PFSK-1 (cell line): Measurements from ENCODE around the gene TM9SF3.

ENCODE experiments used
- FOXP2 ChIP-seq: optimal IDR thresholded peaks from 2 replicates; pipeline ENCODE3; 2011; ENCODE audit warnings: borderline replicate concordance, control low read depth, inconsistent platforms; ENCODE audit not compliant: insufficient read depth; ENCODE audit errors: extremely low read length, extremely low read depth
- POLR2AphosphoS5 ChIP-seq: IDR thresholded peaks from 2 replicates; pipeline ENCODE4 v1.6.1; 2012; ENCODE audit warnings: low read depth, mild to moderate bottlenecking, control low read depth, low read length, moderate library complexity
- REST ChIP-seq, 2 experiments: IDR thresholded peaks; 2 replicates each; pipeline versions ENCODE4 v1.6.1 to v1.8.0; 2011 to 2012; ENCODE audit warnings: low read depth in 2 of 2, low read length in 2 of 2, control low read depth in 1 of 2, inconsistent platforms in 1 of 2, mild to moderate bottlenecking in 1 of 2, moderate library complexity in 1 of 2; ENCODE audit not compliant: insufficient read depth in 1 of 2
- SIN3A ChIP-seq: IDR thresholded peaks from 2 replicates; pipeline ENCODE4 v1.6.1; 2012; ENCODE audit warnings: mild to moderate bottlenecking, low read length, moderate library complexity, borderline replicate concordance; ENCODE audit not compliant: insufficient read depth
- TAF1 ChIP-seq: IDR thresholded peaks from 2 replicates; pipeline ENCODE4 v1.6.1; 2012; ENCODE audit warnings: low read length, control low read depth, borderline replicate concordance; ENCODE audit not compliant: insufficient read depth

The TM9SF3 gene

DNA sequence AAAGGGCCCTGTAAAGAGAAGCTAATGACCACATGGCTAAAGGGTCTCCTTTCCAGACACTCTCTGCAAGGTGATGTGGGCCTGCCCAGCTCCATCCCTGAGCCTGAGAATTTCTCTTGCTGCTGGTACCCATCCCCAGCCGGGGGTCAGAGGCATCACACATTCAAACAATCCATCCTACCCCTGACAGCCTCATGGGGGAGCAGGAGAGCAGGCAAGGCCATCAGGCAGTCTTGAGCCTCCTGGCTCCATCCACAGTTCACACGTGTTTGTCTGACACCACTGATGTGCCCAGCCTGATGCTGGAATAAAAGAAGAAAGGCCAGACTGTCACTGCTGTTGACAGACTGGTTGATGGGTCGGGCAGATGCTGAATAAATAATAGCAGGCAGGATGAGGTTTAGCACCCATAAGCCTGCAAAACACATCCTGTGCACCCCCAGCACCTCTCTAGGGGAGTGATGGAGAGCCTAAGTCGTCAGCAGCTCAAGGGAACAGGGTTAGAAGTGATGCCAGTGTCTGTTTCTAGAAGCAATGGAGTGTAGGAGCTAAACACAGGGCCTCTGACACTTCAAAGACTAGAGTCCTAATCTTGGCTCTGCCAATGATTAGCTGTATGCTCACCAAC lies 116.6 kb downstream of the TM9SF3 start:
- TF ChIP-seq SIN3A (no peak), REST (IDR thresholded peaks at IDR 0.05; ENCODE audit: insufficient read depth in 1 of 2, low read depth in 2 of 2, low read length in 2 of 2) (no peak), TAF1 (no peak), FOXP2 (no peak), POLR2AphosphoS5 (no peak)

DNA sequence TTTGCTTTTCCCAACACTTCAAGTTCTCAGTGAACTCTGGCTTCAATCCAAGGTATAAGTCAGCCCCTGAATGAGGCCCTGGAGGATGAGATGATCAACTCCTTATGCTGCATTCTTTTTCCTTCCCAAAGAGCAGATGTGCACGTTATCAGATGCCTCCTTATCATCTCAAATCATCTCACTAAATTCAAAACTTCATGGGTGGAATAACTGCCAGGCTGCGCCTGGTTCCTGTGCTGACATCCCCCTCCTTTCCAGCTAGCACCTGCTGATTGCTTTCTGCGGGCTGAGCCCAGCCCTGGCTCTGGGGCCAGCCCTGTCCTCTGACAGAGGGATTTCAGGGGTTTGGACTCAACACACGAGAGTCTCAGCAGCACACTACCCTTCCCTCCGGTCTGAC lies 118.0 kb downstream of the TM9SF3 start:
- no peak for TF ChIP-seq TAF1
- TF ChIP-seq SIN3A, result no peak
- no peak for TF ChIP-seq REST (IDR thresholded peaks at IDR 0.05; ENCODE audit: insufficient read depth in 1 of 2, low read depth in 2 of 2, low read length in 2 of 2)
- TF ChIP-seq FOXP2, result no peak
- no peak for TF ChIP-seq POLR2AphosphoS5
